ENCODE measurements around the gene ENDOV.

The ENDOV gene

GRCh38 chr17:80457236-80457856 is 42.4 kb downstream of the ENDOV start:
- H3K9ac ChIP-seq, result no peak overlapping the region
- H4K20me1 ChIP-seq (ENCODE audit: insufficient read depth), result no peaks in the 10 kb centered on the region
- peaks cover 83% of the 10 kb centered on the region for H3K27me3 ChIP-seq (ENCODE audit: insufficient read depth, low read depth)
- peaks cover 5% of the 10 kb centered on the region for H3K4me1 ChIP-seq (ENCODE audit: low read depth, poor library complexity, severe bottlenecking)
- no peak overlapping the region for H3K27ac ChIP-seq
- H3K79me2 ChIP-seq (ENCODE audit: insufficient read depth, low read depth), result no peaks in the 10 kb centered on the region
- H3K36me3 ChIP-seq (ENCODE audit: insufficient read depth), result no peaks in the 10 kb centered on the region
- TF ChIP-seq CTCF (conservative IDR thresholded peaks at IDR 0.05; ENCODE audit: low read depth, low read length), result no peak
- no peak overlapping the region for H2AFZ ChIP-seq (ENCODE audit: low read depth)
- H3K4me3 ChIP-seq (IDR thresholded peaks at IDR 0.05; ENCODE audit: insufficient read depth, low read depth, low read length), result no peak overlapping the region
- no peak overlapping the region for H3K4me2 ChIP-seq

- TF ChIP-seq CTCF (conservative IDR thresholded peaks at IDR 0.05; ENCODE audit: low read depth, low read length), result no peak
- Histone ChIP-seq H3K9ac (no peak overlapping the region), H2AFZ (ENCODE audit: low read depth) (no peak overlapping the region), H3K4me3 (IDR thresholded peaks at IDR 0.05; ENCODE audit: insufficient read depth, low read depth, low read length) (no peak overlapping the region), H3K27me3 (ENCODE audit: insufficient read depth, low read depth) (peaks cover 83% of the 10 kb centered on the region), H3K4me2 (no peak overlapping the region), H3K4me1 (ENCODE audit: low read depth, poor library complexity, severe bottlenecking) (peaks cover 5% of the 10 kb centered on the region), H3K36me3 (ENCODE audit: insufficient read depth) (no peaks in the 10 kb centered on the region), H3K79me2 (ENCODE audit: insufficient read depth, low read depth) (no peaks in the 10 kb centered on the region), H4K20me1 (ENCODE audit: insufficient read depth) (no peaks in the 10 kb centered on the region), H3K27ac (no peak overlapping the region)
Observed at GRCh38 chr17:80458016-80458415, 43.0 kb downstream of the ENDOV start.

- no peaks in the 10 kb centered on the region for H3K79me2 ChIP-seq (ENCODE audit: insufficient read depth, low read depth)
- TF ChIP-seq CTCF (conservative IDR thresholded peaks at IDR 0.05; ENCODE audit: low read depth, low read length), result no peak
- H2AFZ ChIP-seq (ENCODE audit: low read depth), result no peak overlapping the region
- no peaks in the 10 kb centered on the region for H3K36me3 ChIP-seq (ENCODE audit: insufficient read depth)
- H3K9ac ChIP-seq, result no peak overlapping the region
- H3K4me2 ChIP-seq, result no peak overlapping the region
- peaks cover under 1% of the 10 kb centered on the region for H3K4me1 ChIP-seq (ENCODE audit: low read depth, poor library complexity, severe bottlenecking)
- peaks cover 90% of the 10 kb centered on the region for H3K27me3 ChIP-seq (ENCODE audit: insufficient read depth, low read depth)
- no peak overlapping the region for H3K27ac ChIP-seq
- H3K4me3 ChIP-seq (IDR thresholded peaks at IDR 0.05; ENCODE audit: insufficient read depth, low read depth, low read length), result no peak overlapping the region
- H4K20me1 ChIP-seq (ENCODE audit: insufficient read depth), result no peaks in the 10 kb centered on the region
Observed at GRCh38 chr17:80459234-80459633, 44.3 kb downstream of the ENDOV start.

- Histone ChIP-seq H3K4me3 (IDR thresholded peaks at IDR 0.05; ENCODE audit: insufficient read depth, low read depth, low read length) (no peak overlapping the region), H3K79me2 (ENCODE audit: insufficient read depth, low read depth) (no peaks in the 10 kb centered on the region), H3K27me3 (ENCODE audit: insufficient read depth, low read depth) (peaks cover 99% of the 10 kb centered on the region), H3K9ac (no peak overlapping the region), H3K4me1 (ENCODE audit: low read depth, poor library complexity, severe bottlenecking) (no peaks in the 10 kb centered on the region), H2AFZ (ENCODE audit: low read depth) (no peak overlapping the region), H4K20me1 (ENCODE audit: insufficient read depth) (no peaks in the 10 kb centered on the region), H3K4me2 (no peak overlapping the region), H3K27ac (no peak overlapping the region), H3K36me3 (ENCODE audit: insufficient read depth) (no peaks in the 10 kb centered on the region)
- no peak for TF ChIP-seq CTCF (conservative IDR thresholded peaks at IDR 0.05; ENCODE audit: low read depth, low read length)
Observed at GRCh38 chr17:80460429-80460834, 45.5 kb downstream of the ENDOV start.
